Activated CD8-positive, alpha-beta memory T cell treated with anti-CD3 and anti-CD28 coated beads for 4 hours (primary cell): Measurements from ENCODE around the gene ARHGAP6.
"Not testable (repeated sequence)": the region's sequence is repeated elsewhere in the genome, so short reads cannot be mapped to it uniquely, and the experiment has no call there.

Experiments used
- DNase-seq, 2 donors: peaks; one replicate each; pipeline ENCODE4 v3.0.0-alpha.2; 2020; ENCODE audit warnings: low read depth in 2 of 2

ARHGAP6 gene

GRCh38 chrX:11361666-11362065 is 304.1 kb downstream of the ARHGAP6 start:
- not testable (repeated sequence) for DNase-seq

DNA sequence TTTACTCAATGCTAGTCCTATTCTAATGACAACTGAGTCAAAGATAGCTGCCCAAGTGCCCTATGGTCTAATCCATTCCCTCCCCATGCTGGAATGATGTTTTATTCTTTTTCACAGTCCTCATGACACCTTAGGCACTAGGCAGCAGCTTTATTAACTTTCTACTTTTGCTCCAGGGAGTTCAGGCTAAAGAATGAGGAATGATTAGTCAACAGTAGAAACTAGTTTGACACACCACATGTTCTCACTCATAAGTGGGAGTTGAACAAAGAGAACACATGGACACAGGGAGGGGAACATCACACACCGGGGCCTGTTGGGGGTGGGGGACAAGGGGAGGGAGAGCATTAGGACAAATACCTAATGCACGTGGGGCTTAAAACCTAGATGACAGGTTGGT is 309.8 kb downstream of the ARHGAP6 start:
- not testable (repeated sequence) for DNase-seq

- no peak for DNase-seq
These were observed 310.3 kb downstream of the ARHGAP6 start for GRCh38 chrX:11355259-11355909.

DNA sequence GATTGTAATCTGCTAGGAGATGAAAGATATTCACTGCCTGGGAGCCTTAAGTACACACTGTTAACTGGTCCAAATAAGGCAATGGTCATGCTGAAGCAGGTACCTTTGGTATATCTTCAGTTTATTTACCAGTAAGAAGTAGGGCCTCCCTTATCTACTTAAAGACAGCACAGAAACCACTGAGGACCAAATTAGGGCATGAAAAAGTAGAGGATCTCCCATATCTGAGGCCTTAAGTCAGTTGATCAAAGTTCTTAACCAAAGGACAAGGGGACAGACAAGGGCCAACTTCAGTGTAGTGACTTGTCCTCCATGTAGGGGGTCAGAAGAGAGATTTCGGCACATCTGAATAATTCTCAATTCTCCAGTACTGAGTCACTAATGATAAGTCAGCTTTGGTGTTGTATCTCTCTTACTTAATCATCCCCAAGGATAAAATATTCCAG is 313.4 kb downstream of the ARHGAP6 start:
- DNase-seq = no peak

GRCh38 chrX:11351375-11352295 is 314.1 kb downstream of the ARHGAP6 start:
- no peak for DNase-seq

DNA sequence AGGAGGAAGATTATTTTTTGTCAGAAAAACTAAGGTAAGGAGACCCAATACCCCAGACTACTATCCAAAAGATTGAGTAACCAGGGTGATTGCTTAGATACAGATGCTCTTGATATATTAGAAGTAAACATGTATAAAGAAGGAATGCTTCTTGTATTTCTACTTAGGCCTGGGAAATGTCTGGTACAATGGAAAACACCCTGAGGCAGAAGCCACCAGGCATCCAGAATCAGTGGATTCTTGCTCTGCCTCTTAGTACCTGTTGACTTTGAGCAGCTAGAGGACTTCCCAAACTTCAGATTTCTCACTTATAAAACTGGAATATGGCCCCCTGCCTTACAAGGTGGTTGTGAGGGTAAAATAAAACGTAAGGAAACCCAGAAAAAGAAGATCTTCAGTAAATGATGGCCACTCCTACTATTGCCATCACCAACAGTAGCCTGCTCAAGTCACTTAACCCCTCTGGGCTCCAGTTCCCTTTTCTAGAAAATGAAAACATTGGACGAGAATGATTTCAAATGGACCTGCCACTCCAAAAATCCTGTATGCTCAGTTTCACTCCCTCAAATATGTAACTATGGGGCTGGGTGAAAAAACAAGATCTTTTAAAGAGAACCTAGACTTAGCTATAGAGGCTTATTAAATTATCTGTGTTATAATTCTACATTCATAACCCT is 315.9 kb downstream of the ARHGAP6 start:
- no peak for DNase-seq

DNA sequence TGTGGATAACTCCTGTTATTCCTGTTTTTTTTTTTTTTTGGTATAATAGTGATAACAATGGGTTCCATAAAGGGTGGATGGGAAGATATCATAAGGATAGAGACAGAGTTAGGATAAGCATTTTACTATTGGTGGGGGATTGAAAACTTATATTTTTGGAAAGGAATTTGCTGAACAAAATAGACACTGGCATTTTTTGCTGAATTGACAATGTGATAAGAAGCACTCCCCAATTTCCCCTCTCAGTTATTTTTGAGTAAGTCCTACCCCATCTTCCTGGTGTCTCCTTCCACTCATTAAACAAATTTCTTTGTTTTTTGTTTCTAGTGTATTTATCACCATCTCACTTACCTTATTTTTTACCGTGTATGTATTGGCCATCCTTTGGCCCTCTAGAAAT is 316.7 kb downstream of the ARHGAP6 start:
- no peak for DNase-seq

GRCh38 chrX:11347300-11347699 is 318.4 kb downstream of the ARHGAP6 start:
- DNase-seq = no peak

DNA sequence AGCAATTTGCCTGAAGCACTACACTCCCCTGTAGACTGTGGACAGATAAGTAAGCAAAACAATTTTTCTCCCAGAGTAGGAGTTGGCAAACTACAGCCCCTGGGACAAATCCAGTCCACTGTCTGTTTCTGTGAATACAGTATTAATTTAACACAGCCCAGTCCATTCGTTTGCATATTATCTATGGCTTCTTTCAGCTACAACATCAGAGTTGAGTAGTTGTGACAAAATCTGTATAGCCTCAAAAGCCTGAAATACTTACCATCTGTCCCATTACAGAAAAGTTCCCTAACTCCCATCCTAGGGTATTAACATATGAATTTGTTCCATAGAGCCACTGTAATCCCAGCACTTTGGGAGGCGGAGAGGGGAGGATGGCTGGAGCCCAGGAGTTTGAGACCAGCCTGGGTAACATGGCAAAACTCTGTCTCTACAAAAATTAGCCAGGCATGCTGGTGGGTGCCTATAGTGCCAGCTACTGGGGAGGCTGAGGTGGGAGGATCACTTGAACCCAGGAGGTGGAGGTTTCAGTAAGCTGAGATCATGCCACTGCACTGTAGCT is 319.5 kb downstream of the ARHGAP6 start:
- DNase-seq = no peak

GRCh38 chrX:11342673-11343072 is 323.0 kb downstream of the ARHGAP6 start:
- DNase-seq = no peak

DNA sequence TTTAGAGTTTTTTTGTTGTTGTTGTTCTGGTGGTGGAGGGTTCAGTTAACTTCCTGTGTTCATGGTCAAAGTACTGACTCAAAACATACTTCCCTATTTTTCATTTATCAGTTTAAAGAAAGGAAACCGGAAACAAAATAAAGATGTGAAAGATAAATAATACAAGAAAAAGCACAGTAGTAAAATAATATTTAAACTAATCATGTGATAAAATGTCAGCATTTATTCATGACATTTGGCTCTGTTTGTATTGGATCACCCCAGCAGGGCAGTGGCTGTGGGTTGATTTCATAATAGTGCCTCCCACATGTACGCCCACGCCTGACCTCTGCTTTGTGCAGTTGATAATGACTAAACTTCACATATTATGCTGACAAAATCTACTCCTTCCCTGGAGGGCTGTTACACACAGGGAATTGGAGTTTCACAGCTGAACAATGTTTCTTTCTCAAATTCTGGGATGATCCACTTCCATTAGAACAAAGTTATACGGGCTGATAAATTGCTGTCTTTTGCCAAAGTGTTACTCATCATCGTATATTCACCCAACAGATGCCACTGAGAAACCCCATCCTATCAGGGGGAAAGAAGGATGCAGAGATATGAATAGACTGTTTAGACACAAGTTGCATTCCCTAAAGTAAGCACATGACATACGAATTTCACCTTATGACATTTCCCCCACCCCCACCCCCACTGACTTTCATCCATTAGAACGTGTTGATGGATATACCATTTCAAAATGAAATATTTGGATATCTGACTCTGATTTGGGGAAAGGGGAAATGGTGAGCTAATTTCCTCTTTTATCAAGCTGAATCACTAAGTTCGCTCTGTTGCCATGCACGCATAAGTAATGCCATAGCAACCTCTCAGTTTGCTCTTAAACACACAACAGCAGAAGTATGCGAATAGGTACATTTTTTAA is 324.2 kb downstream of the ARHGAP6 start:
- DNase-seq = no peak

DNA sequence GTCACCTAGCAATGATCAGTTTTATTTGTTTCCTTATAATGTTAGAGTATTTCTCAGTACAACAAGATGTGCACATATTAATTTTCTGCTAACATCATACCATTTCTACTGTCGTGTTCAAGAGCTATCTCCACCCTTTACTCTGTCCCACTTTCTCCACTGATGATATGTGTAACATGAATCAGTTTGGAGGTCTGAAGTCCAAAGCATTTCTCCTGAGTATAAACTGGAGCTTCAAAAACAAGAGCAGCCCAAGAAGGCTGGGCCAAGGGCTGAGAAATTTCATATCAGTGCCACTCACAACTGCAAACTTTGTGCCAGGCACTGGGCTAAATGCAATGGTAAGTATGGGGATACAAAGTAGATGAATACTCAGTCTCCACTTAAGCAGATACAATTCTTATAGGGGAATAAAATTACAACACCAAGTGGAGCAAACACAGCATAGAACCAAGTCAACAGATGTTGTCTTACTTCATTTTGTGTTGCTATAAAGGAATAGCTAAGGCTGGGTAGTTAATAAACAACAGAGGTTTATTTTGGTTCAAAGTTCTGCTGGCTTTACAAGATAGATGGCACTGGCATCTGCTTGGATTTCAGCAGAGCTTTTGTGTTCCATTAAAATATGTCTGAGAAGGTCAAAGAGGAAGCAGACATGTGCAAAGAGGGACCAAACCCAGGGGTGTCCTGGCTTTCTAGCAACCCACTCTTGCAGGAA is 328.3 kb downstream of the ARHGAP6 start:
- DNase-seq = no peak

GRCh38 chrX:11336201-11336600 is 329.5 kb downstream of the ARHGAP6 start:
- DNase-seq = no peak

- DNase-seq = no peak
These were observed 331.6 kb downstream of the ARHGAP6 start for GRCh38 chrX:11334165-11334564.

DNA sequence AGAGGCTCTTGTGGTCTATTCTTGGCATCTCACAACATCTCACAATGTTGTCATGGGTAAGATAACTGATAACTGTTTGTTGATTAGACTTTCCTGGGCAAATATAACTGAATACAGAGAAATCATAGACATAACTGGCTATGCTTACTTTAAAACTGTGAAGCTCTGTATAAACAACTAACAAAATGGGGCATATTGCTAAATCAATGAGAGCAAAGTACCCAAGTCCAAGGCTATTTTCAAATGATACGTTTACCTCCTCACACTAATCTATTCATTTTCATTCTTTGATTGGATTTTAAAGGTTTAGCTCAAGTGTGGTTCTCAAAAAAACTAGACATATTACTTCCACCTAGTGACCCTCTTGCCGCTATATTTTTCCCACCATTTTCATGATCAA is 333.9 kb downstream of the ARHGAP6 start:
- no peak for DNase-seq

DNA sequence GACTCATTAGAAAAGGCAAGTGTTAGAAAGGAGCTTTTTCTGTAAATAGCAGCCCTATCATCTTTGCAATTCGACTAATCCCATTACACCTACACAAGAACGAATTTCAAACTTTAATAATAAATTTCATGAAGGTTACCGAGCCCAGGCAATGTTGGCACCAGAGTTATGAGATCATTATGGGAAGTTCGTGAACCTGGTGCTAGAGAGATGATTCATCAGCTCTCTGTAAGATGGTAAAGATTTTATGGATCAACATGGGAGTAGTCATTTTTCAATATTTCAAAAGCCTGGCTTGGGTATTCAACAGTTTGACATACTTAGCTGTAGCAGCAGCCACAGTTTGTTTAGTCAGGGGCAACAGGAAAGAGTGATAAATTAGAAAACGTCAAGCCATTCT is 336.7 kb downstream of the ARHGAP6 start:
- DNase-seq = no peak

- no peak for DNase-seq
These were observed 337.6 kb downstream of the ARHGAP6 start for GRCh38 chrX:11328134-11328533.

DNA sequence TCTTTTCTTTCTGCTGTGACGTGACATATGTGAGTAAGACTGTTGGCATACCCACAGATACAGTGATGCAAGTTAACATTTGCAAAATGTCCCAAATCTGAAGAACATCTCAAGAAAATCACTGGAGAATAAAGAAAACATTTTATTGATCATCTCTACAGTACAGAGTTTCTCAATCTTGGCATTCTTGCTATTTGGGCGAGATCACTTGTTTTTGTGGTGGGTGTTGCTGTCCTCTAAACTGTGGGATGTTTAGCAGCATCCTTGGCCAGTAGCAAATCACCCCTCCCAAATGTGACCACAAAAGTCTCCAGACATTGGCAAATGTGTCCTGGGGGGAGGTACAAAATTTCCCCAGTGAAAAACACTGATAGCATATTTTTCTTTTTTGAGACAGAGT is 343.7 kb downstream of the ARHGAP6 start:
- no peak for DNase-seq

- DNase-seq = no peak
These were observed 345.8 kb downstream of the ARHGAP6 start for GRCh38 chrX:11319806-11320520.

DNA sequence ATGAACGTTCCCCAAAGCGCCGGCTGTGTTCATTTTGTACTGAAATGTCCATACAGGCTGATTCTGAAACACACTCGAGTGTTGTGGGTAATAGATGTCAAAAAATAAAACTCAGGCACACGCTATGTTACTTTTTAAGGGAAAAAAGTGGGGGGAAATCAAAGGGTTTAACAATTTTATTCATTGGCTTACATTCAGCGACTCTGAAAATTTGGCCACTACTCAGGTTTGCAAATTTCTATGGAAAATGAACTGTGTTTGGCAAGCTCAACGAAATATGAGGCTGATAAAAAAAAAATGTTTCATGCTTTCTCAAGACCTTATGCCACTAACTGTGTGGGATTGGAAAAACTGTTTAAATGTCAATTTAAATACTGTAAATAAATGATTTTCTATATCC is 354.0 kb downstream of the ARHGAP6 start:
- DNase-seq = no peak
